Astrocyte (in vitro differentiated cells and primary cell): ENCODE measurements around the gene DBP.

Experiments
- CTCF ChIP-seq: IDR thresholded peaks from 2 replicates; pipeline ENCODE4 v1.5.1; 2011; ENCODE audit warnings: low read depth, mild to moderate bottlenecking, inconsistent platforms, low read length, moderate library complexity; ENCODE audit not compliant: insufficient read depth
- EZH2 ChIP-seq: IDR thresholded peaks from 2 replicates; pipeline ENCODE4 v1.6.1; 2012; ENCODE audit warnings: mild to moderate bottlenecking, low read length, inconsistent platforms; ENCODE audit not compliant: insufficient read depth

- TF ChIP-seq EZH2 = no peak
- no peak for TF ChIP-seq CTCF
These were observed 2.5 kb downstream of the DBP start for GRCh38 chr19:48634424-48635262.
